OCI-LY1 (cell line): ENCODE measurements around the gene ALS2.

ENCODE experiments used
- H2AFZ ChIP-seq: fragments of 200-600 bp; sonication (generic), shearing (Covaris generic); 2 replicates; pipeline ENCODE4 v1.6.0; 2014; ENCODE audit warnings: antibody characterized with exemption, mild to moderate bottlenecking, low read length
- H3F3A ChIP-seq: fragments of 200-600 bp; sonication (generic), shearing (Covaris generic); 2 replicates; pipeline ENCODE4 v1.6.0; 2014; ENCODE audit warnings: mild to moderate bottlenecking, antibody characterized with exemption, low read length, moderate library complexity; ENCODE audit not compliant: insufficient read depth
- H3K27ac ChIP-seq: fragments of 200-600 bp; sonication (generic); 2 replicates; pipeline ENCODE4 v1.5.1; 2014; ENCODE audit warnings: low read length, mixed run types, mild to moderate bottlenecking, low read depth; ENCODE audit not compliant: poor library complexity, severe bottlenecking
- H3K27me3 ChIP-seq: fragments of 200-600 bp; sonication (generic); 2 replicates; pipeline ENCODE4 v1.6.0; 2014; ENCODE audit warnings: antibody characterized with exemption, mild to moderate bottlenecking, low read length, moderate library complexity; ENCODE audit not compliant: insufficient read depth
- H3K36me3 ChIP-seq: fragments of 200-600 bp; sonication (generic); 2 replicates; pipeline ENCODE4 v1.6.1; 2014; ENCODE audit warnings: mild to moderate bottlenecking, antibody characterized with exemption, low read length, moderate library complexity, mixed read lengths; ENCODE audit not compliant: insufficient read depth
- H3K4me1 ChIP-seq: fragments of 200-600 bp; sonication (generic); 2 replicates; pipeline ENCODE4 v1.5.1; 2014; ENCODE audit warnings: mild to moderate bottlenecking, low read length, moderate library complexity; ENCODE audit not compliant: insufficient read depth, severe bottlenecking
- H3K4me2 ChIP-seq: fragments of 200-600 bp; sonication (generic), shearing (Covaris generic); 2 replicates; pipeline ENCODE4 v1.6.1; 2014; ENCODE audit warnings: low read length
- H3K4me3 ChIP-seq: fragments of 200-600 bp; sonication (generic); 2 replicates; pipeline ENCODE4 v1.5.1; 2014; ENCODE audit warnings: low read length, low read depth, mild to moderate bottlenecking, mixed read lengths; ENCODE audit not compliant: poor library complexity, severe bottlenecking
- H3K79me2 ChIP-seq: fragments of 200-600 bp; shearing (Covaris generic); 2 replicates; pipeline ENCODE4 v1.6.1; 2016; ENCODE audit warnings: mixed run types, low read length, mixed read lengths; ENCODE audit not compliant: insufficient read depth
- H3K9ac ChIP-seq: fragments of 200-600 bp; sonication (generic), shearing (Covaris generic); 2 replicates; pipeline ENCODE4 v1.6.1; 2014; ENCODE audit warnings: mild to moderate bottlenecking, low read length, mixed read lengths
- H3K9me2 ChIP-seq: fragments of 200-600 bp; sonication (generic), shearing (Covaris generic); 2 replicates; pipeline ENCODE4 v1.6.1; 2014; ENCODE audit warnings: low read depth, mild to moderate bottlenecking, low read length, mixed read lengths
- H3K9me3 ChIP-seq: fragments of 200-600 bp; shearing (Covaris generic); 2 replicates; pipeline ENCODE4 v1.6.1; 2014; ENCODE audit warnings: low read length, mixed read lengths
- H4K20me1 ChIP-seq: fragments of 200-600 bp; sonication (generic), shearing (Covaris generic); 2 replicates; pipeline ENCODE4 v1.6.0; 2016; ENCODE audit warnings: mild to moderate bottlenecking, low read length; ENCODE audit not compliant: insufficient read depth
- CTCF ChIP-seq: fragments of 200-600 bp; sonication (generic), shearing (Covaris generic); IDR thresholded peaks from 2 replicates; pipeline ENCODE4 v1.5.1; 2017; ENCODE audit warnings: mild to moderate bottlenecking, antibody characterized with exemption, low read length, moderate library complexity, mixed read lengths
- EZH2 ChIP-seq: fragments of 200-600 bp; sonication (generic), shearing (Covaris generic); IDR thresholded peaks from 2 replicates; pipeline ENCODE4 v1.8.0; 2017; ENCODE audit warnings: borderline replicate concordance, mixed run types, mild to moderate bottlenecking, antibody characterized with exemption, low read length, moderate library complexity, mixed read lengths

The ALS2 gene

GRCh38 chr2:201656102-201656501, 124.6 kb downstream of the ALS2 start:
- H3F3A ChIP-seq, result no peaks in the 10 kb centered on the region
- H3K79me2 ChIP-seq, result no peaks in the 10 kb centered on the region
- H3K9ac ChIP-seq, result no peak overlapping the region
- no peak overlapping the region for H3K4me3 ChIP-seq
- no peak for TF ChIP-seq EZH2
- no peak for TF ChIP-seq CTCF
- no peaks in the 10 kb centered on the region for H3K27me3 ChIP-seq
- H3K4me2 ChIP-seq, result no peak overlapping the region
- no peaks in the 10 kb centered on the region for H3K36me3 ChIP-seq
- no peaks in the 10 kb centered on the region for H3K4me1 ChIP-seq
- H3K27ac ChIP-seq, result no peak overlapping the region
- no peaks in the 10 kb centered on the region for H3K9me3 ChIP-seq
- H4K20me1 ChIP-seq, result no peaks in the 10 kb centered on the region
- H2AFZ ChIP-seq, result no peak overlapping the region
- H3K9me2 ChIP-seq, result no peaks in the 10 kb centered on the region

- H3K27ac ChIP-seq, result no peak overlapping the region
- no peaks in the 10 kb centered on the region for H3F3A ChIP-seq
- H4K20me1 ChIP-seq, result no peaks in the 10 kb centered on the region
- no peaks in the 10 kb centered on the region for H3K79me2 ChIP-seq
- H3K9me2 ChIP-seq, result no peaks in the 10 kb centered on the region
- H3K4me3 ChIP-seq, result no peak overlapping the region
- no peak overlapping the region for H2AFZ ChIP-seq
- no peaks in the 10 kb centered on the region for H3K36me3 ChIP-seq
- no peaks in the 10 kb centered on the region for H3K4me1 ChIP-seq
- H3K27me3 ChIP-seq, result no peaks in the 10 kb centered on the region
- no peak overlapping the region for H3K9ac ChIP-seq
- H3K4me2 ChIP-seq, result no peak overlapping the region
- TF ChIP-seq EZH2, result no peak
- no peak for TF ChIP-seq CTCF
- H3K9me3 ChIP-seq, result no peaks in the 10 kb centered on the region
These were observed 125.9 kb downstream of the ALS2 start for GRCh38 chr2:201654616-201655384.

- TF ChIP-seq EZH2, result no peak
- no peak for TF ChIP-seq CTCF
- H4K20me1 ChIP-seq, result no peaks in the 10 kb centered on the region
- H3K9me3 ChIP-seq, result no peaks in the 10 kb centered on the region
- no peak overlapping the region for H2AFZ ChIP-seq
- H3K9me2 ChIP-seq, result no peaks in the 10 kb centered on the region
- H3K4me1 ChIP-seq, result no peaks in the 10 kb centered on the region
- H3K79me2 ChIP-seq, result no peaks in the 10 kb centered on the region
- no peak overlapping the region for H3K4me2 ChIP-seq
- no peak overlapping the region for H3K9ac ChIP-seq
- H3K36me3 ChIP-seq, result no peaks in the 10 kb centered on the region
- no peaks in the 10 kb centered on the region for H3F3A ChIP-seq
- no peaks in the 10 kb centered on the region for H3K27me3 ChIP-seq
- H3K27ac ChIP-seq, result no peak overlapping the region
- no peak overlapping the region for H3K4me3 ChIP-seq
These were observed 127.5 kb downstream of the ALS2 start for GRCh38 chr2:201653221-201653620.
